Skin epidermis (tissue), 12 donors: ENCODE data around the gene IL1RAPL2.
"Not testable (repeated sequence)": the region's sequence is repeated elsewhere in the genome, so short reads cannot be mapped to it uniquely, and the experiment has no call there.

Source experiments
- H3K27ac ChIP-seq, 21 experiments: fragments of 200-600 bp; sonication (generic) in 11 of 21; one replicate each; pipeline ENCODE4 v1.5.0; 2020; ENCODE audit warnings: mild to moderate bottlenecking in 3 of 21, inconsistent platforms in 2 of 21, moderate library complexity in 2 of 21
- H3K4me3 ChIP-seq, 7 experiments: fragments of 200-600 bp; sonication (generic) in 2 of 7; one replicate each; pipeline ENCODE4 v1.5.0; 2020; ENCODE audit warnings: inconsistent platforms in 2 of 7, mild to moderate bottlenecking in 2 of 7, moderate library complexity in 1 of 7

IL1RAPL2 gene

DNA sequence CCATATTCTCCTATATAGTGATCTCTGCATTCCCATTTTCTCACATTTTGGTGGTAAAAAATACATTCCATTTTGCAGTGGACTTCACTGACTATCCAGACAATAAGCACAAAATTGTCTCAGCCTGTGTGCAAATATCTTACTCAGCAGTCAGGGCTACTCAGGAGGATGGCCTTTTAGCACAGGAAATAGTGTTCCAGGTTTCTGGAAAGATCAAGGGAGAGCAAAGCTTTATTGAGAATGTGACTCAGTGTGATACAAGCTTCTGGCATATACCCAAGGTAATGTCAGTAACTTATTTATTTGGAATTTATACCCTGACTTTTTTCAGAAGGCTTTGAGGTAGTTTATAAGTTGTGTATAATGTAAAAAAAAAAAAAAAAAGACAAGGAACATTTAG lies 421.1 kb downstream of the IL1RAPL2 start:
- H3K4me3 ChIP-seq = no peak overlapping the region
- H3K27ac ChIP-seq = no peak overlapping the region

GRCh38 chrX:104988038-104988437 lies 422.0 kb downstream of the IL1RAPL2 start:
- H3K4me3 ChIP-seq = no peak overlapping the region

DNA sequence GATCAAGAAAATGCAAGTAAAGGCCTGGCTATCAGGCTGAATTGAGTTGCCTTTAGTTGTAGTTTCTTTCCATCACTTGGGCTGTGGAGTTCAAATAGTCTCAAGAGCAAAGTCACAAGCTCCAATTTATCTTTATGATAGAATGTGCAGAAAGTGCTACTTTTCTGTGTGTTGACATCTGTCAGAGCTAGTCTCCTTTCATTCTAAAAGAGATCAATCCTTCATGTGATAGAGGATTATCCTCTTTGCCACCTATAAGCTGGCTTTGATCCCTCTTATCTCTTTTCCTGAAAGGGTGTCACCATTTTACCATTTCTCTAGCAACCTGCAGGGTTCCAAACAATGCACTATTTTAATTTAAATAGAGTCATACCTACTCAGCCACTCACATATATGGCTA lies 429.5 kb downstream of the IL1RAPL2 start:
- Histone ChIP-seq H3K27ac (no peak overlapping the region), H3K4me3 (no peak overlapping the region)

More at GRCh38 chrX:104988038-104988437, 422.0 kb downstream of the IL1RAPL2 start:
- no peak overlapping the region for H3K27ac ChIP-seq

DNA sequence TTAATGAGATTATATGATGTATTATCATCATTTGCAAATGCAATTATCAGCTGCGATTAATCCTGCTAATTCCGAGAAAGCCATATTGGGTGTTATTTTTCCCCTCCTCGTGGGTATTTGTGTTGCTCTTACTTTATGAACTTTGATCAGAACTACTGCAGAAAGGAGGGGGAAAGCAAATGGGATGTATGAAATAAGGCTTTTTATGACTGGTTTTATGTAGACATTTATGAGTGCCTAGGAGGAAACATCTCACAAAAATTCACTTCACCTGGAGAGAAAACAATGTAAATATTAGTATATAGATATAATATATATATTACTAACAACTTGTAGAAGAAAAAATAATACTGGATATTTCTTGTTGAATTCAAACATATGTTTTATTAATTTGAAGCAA lies 440.1 kb downstream of the IL1RAPL2 start:
- H3K27ac ChIP-seq = no peak overlapping the region
- no peak overlapping the region for H3K4me3 ChIP-seq

GRCh38 chrX:105006996-105007395 lies 441.0 kb downstream of the IL1RAPL2 start:
- Histone ChIP-seq H3K4me3 (no peak overlapping the region), H3K27ac (no peak overlapping the region)

DNA sequence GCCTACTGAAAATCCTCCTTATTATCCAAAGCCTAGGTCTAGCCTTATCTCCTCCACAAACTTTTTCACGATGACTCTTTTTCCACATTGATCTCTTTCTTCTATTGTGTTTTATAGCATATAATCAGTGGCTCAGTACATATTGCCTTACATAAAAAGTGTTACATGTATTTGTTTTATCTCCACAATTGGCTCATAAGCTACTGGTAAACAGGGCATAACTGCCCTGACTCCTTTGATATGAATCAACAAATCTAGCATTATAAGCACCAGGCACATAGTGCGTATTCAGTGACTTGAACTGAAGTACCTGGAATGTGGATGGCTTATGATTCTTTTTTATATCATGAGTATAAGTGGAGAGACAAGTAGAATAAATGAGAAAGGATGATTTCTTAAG lies 447.7 kb downstream of the IL1RAPL2 start:
- Histone ChIP-seq H3K4me3 (no peak overlapping the region), H3K27ac (no peak overlapping the region)

DNA sequence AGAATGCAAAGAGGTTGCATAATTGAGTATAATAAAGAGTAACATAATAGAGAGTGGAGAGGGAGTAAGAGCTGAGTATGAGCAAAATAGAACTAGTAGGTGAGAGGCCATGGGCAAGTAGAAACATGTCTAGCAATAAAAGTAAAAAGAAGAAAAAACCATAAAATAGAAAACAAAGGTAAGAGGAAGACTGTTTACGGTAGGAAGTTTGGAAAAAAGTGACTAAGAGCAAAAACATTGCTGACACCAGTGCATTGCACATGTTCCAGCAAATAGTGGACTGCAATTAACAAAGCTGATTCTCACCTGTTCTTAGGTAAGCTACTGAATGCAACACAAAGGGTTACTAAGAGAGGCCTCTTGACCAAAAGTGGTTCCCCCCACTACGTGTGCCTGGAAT lies 451.6 kb downstream of the IL1RAPL2 start:
- Histone ChIP-seq H3K4me3 (no peak overlapping the region), H3K27ac (no peak overlapping the region)

DNA sequence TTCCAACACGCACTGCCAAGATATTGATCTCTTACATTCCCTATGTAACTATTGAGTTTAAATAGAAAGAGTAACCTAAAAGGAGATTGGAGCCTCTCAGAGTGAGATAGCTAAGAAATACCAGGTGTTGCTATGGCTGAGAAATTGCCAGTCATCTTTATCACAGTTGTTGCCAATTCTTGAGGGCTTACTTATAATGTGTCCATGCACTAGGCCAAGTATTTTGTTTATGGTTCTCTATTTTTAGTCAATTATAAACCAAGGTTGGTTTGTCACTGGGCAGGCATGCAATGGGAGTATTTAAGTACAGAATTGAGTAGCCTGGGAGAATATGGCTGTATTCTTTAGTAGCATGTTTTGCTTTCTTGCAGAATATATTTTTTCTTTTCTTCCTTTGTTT lies 452.9 kb downstream of the IL1RAPL2 start:
- H3K27ac ChIP-seq = no peak overlapping the region
- H3K4me3 ChIP-seq = no peak overlapping the region

- H3K4me3 ChIP-seq = not testable (repeated sequence)
These were observed 463.0 kb downstream of the IL1RAPL2 start for GRCh38 chrX:105028962-105029361.

GRCh38 chrX:105038672-105039328 lies 472.8 kb downstream of the IL1RAPL2 start:
- no peak overlapping the region for H3K4me3 ChIP-seq
- no peak overlapping the region for H3K27ac ChIP-seq

More at GRCh38 chrX:105028962-105029361, 463.0 kb downstream of the IL1RAPL2 start:
- not testable (repeated sequence) for H3K27ac ChIP-seq

DNA sequence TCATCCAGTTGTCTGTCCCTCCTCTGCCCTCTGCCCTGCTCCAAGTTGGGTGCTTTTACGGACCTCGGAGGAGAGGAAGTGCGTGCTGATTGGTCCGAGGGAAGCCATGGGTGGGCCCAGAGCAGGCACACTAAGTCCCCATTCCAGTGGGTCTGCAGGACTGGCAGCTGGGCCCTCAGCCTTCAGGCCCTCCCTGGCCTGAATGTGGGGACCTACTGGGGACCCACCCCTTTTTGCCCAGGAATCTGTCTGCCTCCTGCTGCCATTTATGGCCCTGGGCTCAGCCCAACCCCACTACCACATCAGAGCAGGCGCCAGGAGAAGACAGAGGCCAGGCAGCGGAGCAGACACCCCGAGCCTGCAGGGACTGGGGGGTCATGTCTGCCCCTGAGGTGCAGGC lies 484.9 kb downstream of the IL1RAPL2 start:
- Histone ChIP-seq H3K4me3 (no peak overlapping the region), H3K27ac (no peak overlapping the region)

DNA sequence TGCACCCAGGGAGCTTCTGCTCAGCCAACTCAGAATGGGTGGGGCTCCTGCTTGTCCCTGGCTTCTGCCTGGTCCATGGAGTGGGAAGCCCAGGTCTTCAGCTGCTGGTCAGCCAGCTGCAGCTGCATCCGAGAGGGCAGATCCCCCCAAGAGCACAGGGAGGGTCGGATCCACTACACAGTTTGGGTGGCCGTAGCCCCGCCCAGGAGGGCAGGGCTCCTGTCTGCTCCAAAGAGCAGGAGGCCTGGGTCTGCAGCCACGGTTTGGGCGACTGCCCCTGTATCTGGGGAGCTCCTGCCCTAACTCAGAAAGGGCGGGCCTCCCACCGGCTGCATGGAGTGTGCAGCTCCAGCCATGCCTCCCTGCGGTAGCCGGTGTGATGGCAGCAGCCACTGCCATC lies 485.4 kb downstream of the IL1RAPL2 start:
- no peak overlapping the region for H3K27ac ChIP-seq

DNA sequence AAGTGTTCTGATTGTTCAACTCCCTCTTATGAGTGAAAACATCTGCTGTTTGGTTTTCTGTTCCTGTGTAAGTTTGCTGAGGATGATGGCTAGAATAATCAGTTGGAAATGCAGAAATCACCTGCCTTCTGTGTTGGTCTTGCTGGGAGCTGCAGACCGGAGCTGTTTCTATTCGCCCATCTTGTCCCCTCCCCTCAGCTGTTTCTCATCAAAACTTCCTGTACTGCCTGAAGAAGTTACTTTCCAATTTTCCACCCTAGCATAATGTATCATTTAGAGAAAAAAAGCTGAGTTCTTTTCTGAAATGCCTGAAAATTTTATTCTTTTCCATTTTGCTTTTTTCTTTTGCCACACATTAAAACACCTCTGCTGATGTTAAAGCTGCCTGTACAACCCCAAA lies 486.9 kb downstream of the IL1RAPL2 start:
- Histone ChIP-seq H3K27ac (no peak overlapping the region), H3K4me3 (no peak overlapping the region)

More for the DNA sequence above, 485.4 kb downstream of the IL1RAPL2 start:
- no peak overlapping the region for H3K4me3 ChIP-seq

GRCh38 chrX:105063743-105064142 lies 497.7 kb downstream of the IL1RAPL2 start:
- H3K4me3 ChIP-seq = no peak overlapping the region
- H3K27ac ChIP-seq = peak overlapping the region in 1 of 21 experiments; percentile 1

GRCh38 chrX:105098201-105098600 lies 532.2 kb downstream of the IL1RAPL2 start:
- Histone ChIP-seq H3K4me3 (no peak overlapping the region), H3K27ac (no peak overlapping the region)

- no peak overlapping the region for H3K27ac ChIP-seq
- no peak overlapping the region for H3K4me3 ChIP-seq
These were observed 532.8 kb downstream of the IL1RAPL2 start for GRCh38 chrX:105098812-105099211.

DNA sequence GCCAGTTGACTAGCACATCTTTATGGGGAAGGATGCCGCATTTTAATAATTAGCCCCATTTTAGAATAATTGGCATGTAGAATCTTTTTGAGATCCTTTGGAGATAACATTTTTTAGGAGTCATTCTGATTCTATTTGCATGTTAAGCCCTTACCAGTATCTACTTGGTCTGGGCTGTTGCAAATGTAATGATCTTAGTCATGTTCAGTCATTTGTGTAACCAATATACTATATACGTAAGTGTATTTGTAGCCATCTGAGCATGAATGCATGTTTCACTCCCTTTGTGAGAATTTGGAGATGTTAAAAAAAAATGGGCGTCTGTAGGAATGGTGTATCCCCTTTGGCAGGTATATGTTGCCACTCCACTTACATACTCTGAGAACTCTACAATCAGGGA lies 535.4 kb downstream of the IL1RAPL2 start:
- H3K27ac ChIP-seq = no peak overlapping the region
- no peak overlapping the region for H3K4me3 ChIP-seq

GRCh38 chrX:105109936-105110335 lies 543.9 kb downstream of the IL1RAPL2 start:
- Histone ChIP-seq H3K4me3 (no peak overlapping the region), H3K27ac (no peak overlapping the region)

GRCh38 chrX:105114554-105115130 lies 548.6 kb downstream of the IL1RAPL2 start:
- Histone ChIP-seq H3K4me3 (no peak overlapping the region), H3K27ac (no peak overlapping the region)

DNA sequence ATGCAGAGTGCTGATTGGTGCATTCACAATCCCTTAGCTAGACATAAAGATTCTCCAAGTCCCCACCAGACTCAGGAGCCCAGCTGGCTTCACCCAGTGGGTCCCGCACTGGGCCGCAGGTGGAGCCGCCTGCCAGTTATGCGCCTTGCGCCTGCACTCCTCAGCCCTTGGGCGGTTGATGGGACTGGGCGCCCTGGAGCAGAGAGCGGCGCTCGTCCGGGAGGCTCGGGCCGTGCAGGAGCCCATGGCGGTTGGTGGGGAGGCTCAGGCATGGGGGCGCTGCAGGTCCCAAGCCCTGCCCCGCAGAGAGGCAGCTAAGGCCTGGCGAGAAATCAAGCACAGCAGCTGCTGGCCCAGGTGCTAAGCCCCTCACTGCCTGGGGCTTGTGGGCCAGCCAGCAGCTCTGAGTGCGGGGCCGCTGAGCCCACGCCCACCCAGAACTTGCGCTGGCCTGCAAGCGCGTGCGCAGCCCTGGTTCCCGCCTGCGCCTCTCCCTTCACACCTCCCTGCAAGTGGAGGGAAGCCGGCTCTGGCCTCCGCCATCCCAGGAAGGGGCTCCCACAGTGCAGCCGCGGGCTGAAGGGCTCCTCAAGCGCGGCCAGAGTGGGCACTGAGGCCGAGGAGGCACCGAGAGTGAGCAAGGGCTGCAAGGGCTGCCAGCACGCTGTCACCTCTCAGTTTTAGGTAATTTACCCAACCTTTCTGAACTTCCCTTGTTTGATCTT lies 549.8 kb downstream of the IL1RAPL2 start:
- H3K4me3 ChIP-seq, H3K27ac ChIP-seq: not testable (repeated sequence)

DNA sequence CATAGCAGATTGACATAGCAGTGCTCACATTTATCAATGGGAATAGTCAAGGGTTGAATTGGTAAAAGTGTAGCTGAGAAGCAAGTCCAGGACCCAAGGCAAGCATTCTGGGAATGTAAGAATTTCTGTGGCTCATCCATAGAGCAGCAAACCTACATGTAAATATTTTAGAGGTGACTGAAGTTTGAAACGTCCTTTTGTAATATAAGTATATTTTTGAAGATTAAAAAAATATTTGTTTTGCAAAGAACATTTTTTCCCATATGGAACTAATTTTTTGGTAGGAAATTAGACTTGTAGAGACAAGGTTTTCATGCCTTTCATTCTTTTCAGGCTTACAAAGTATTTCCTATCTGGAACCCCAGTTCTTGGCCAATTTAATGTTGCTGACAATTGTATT lies 550.5 kb downstream of the IL1RAPL2 start:
- no peak overlapping the region for H3K27ac ChIP-seq

More for the DNA sequence above, 550.5 kb downstream of the IL1RAPL2 start:
- H3K4me3 ChIP-seq = no peak overlapping the region
